Right hindlimb (tissue), 1 donor: ENCODE results near the gene NADSYN1.
"Not testable (repeated sequence)": the region's sequence is repeated elsewhere in the genome, so short reads cannot be mapped to it uniquely, and the experiment has no call there.

ENCODE experiments used
- DNase-seq: peaks from one replicate; pipeline ENCODE4 v3.0.0-alpha.2; 2018

Gene NADSYN1

DNA sequence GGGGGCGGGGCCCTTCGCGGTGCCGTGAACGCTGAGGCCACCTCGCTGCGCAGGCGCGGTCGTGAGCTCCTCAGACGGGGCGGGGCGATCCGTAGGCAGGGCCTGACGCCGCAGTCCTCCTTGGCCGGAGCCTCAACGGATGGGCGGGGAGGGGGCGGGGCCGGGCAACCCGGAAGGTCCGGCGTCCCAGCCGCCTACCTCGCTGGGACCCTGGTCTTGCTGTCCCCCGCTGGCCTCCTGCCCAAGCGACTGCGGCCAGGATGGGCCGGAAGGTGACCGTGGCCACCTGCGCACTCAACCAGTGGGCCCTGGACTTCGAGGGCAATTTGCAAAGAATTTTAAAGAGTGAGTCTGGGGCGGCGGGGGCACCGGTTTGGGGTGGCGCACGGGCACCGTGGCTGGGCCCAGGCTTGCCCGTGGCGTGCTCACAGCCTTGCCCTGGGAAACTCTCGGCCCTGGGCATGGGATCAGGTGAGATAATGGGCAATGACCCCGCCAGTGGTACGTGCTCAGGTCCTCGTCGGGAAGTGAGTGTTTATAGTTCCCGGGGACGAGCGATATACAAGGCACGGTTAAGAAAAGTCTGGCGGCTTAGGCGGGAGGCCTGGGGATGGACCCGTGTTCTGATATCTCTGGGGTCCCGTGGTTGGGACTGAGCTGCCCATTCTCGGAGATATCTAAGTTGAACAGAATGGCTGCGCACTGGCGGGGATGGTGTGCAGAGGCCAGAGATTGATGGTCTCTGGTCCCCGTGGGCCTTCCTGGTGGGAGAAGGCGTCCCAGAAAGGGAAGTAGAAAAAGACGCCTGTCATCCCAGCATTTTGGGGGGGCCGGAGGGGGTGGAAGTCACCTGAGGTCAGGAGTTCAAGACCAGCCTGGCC, at the start of gene NADSYN1:
Gene NADSYN1, plus strand, starts transcription at position 167 of the 881 bp plus-strand sequence. Its CDS starts 94 bp downstream, at position 261.
- peak; percentile 98 for DNase-seq

DNA sequence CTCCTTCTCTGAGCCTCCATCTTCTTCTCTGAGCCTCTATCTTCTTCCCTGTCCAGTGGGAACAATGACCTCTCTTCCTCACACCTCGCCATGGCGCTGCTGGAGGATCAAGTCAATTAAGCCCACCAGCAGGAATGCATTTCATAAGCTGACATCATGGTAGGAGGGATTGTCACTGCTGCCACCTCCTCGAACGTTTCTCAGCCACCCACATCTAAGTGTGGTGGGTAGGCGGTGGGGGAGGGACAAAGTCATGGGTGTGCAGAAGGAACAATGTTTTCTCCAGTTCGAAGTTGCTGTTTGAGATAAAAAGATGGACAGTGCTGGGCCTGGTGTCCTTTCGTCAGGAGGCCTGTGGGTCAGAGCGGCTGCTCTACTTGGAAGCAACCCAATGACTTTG, 48.8 kb upstream of the NADSYN1 start:
- no peak for DNase-seq

DNA sequence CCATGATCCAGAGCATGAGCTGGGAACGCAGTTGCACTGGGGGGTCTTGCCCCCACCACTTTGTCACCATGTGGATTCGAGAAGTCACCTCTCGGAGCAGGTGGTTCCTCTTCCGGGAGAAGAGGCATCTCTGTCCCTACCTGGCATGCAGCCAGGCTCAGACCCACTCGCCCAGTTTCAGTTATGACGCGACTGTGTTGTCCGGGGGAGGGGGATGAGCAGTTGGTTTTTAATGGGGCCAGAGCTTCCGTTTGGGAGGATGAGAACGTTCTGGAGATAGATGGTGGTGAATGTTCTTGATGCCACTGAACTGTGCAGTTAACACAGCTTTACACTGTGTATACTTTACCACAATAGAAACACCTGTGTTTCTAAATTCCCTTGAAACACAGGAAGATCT, 46.3 kb upstream of the NADSYN1 start:
- no peak for DNase-seq

DNA sequence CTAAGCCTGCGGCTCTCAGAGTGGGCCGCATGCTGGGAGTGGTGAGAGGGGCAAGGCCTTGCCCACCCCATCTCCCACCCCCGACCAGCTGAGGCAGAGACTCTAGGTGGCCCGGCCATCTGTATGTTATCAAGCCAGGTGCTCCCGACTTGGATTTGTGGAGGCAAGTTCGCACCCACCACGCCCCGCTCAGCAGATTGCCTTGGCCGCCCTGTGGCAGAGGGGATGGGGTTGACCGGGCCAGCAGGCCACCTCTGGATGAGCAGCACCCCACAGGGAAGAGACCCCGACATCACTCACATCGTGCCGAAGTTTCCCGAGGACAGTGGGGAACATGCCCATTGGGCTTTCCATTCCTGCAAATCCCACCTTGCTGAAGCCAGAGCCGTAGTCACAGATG, 45.6 kb upstream of the NADSYN1 start:
- no peak for DNase-seq

DNA sequence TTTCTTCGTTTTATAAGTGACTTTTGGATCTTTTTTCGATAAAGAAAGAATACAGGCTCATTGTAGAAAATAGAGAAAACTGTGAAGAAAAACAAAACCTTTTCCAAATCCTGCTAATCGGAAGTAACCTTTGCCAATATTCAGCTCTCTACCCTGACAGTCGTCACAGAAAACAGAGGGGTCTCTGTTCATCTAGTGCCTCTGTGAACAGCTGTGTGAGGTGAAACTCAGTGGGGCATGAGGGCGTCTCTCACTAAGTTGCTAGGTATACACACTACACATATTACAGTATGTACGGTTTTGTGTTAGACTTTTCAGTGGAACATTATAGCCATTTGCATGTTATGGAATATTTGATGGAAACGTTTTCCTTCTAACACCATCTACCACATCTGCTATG, 44.2 kb upstream of the NADSYN1 start:
- DNase-seq = no peak

DNA sequence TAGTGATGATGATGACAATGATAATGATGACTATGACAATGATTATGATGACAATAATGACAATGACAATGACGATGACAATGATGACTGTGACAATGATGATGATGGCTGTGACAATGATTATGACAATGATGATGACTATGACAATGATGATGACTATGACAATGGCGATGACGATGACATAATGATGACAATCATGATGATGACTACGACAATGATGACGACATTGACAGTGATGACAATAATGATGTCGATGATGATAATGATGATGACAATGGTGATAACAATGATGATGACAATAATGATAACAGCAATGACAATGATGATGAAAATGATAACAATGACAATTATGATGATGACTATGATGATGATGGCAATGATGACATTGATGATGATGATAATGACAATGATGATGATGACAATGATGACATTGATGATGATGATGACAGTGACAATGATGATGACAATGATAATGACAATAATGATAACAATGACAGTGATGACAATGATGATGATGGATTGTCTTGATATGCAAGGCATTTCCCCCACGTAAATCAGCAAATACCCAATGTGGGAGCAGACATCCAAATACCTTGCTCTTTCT, 42.5 kb upstream of the NADSYN1 start:
- no peak for DNase-seq

DNA sequence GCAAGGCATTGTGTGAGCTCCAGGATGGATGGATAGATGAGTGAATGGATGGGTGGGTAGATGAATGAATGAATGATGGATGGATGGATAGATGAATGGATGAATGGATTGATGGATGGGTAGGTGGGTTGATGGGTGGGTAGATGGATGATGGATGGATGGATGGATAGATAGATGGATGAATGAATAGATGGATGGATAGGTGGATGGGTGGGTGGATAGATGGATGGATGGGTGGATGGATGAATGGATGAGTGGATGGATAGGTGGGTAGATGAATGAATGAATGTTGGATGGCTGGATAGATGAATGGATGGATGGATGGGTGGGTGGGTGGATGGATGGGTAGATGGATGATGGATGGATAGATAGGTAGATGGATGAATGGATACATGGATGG, 38.4 kb upstream of the NADSYN1 start:
- DNase-seq = no peak

DNA sequence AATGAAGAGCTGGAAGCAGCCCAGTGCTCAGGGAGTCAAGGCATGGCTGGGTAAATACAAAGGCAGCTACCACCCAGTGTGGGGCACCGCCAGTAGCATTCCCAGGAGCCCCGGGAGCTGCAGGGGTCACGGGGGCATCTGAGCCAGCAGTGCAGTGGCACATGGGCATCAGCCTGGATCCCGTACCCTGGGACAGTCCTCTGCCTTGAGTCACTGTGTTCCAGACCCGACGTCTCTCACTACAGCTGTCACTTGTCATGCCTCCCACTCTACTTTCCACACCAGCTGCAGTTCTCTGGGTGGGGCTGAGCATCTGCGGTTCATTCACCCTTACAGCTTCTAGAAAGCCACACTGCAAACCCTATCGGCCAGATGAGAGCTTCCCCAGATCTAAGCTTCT, 34.4 kb upstream of the NADSYN1 start:
- peak; percentile 78 for DNase-seq

DNA sequence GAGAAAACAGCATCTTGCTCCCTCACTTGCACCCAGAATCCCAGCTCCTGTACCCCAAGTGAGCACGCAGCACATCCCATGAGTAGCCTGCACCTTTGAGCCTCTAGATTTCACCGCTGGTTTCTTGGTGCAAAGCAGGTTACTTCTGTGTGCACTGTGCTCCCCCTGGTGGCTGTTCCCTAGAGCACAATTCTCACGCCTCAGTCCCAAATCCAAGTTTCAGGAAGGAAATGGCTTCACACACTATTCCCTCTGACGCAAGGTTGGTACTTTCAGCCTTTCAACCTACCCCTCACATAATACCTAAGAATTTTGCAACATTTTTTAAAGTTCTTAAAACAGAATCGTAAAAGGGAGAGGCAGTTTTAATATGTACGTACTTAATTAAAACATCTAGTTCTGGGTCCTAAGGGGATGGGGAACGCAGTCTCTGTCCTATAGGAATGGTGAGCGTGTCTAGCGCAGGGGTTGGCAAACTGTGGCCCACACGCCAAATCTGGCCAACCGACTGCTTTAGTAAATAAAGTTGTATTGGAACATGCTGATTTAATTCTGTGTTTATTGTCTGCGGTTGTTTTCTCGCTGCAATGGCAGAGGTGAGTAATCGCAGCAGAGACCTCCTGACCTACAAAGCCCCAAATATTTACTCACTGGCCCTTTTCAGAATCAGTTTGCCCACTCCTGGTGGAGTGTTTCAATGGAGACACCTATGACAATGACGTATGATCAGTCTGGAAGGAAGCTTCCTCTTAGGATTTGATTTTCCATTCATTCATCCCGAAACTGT, 32.4 kb upstream of the NADSYN1 start:
- no peak for DNase-seq

DNA sequence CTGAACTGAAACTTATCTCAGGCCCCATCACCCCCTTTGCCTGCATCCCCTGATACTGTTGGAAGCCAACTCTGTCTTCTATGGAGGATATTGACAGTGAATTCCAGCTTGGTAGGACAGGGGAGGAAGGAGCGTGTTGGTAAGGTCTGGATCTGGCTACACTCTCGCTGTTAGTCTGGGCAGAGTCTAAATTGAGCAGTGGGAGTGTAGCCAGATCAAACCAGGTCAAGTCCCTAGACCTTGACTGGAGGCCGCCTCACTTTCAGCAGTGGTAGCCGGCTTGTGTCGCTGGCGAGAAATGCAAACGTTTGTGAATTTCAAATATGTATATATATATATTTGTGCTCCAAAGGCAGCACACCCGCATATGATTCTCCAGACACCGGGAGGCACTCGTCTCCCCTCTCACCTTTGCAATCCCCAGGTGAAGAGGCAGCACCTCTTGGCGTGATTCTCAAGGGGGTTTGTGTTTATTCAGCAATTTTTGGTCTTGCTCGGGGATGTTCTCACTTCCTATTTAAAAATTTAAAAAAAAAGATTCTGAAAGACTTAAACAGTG, 31.5 kb upstream of the NADSYN1 start:
- no peak for DNase-seq

DNA sequence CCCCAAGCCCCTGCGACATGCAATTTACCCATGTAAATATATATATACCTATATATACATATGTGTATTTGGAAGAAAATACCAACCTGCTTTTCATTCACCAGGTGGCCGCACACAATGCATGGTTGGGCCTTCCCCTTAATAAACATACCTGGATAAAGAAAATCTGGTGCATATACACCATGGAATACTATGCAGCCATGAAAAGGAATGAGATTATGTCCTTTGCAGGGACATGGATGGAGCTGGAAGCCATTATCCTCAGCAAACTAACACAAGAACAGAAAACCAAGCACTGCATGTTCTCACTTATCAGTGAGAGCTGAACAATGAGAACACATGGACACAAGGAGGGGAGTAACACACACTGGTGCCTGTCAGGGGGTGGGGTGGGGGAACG, 30.7 kb upstream of the NADSYN1 start:
- not testable (repeated sequence) for DNase-seq

DNA sequence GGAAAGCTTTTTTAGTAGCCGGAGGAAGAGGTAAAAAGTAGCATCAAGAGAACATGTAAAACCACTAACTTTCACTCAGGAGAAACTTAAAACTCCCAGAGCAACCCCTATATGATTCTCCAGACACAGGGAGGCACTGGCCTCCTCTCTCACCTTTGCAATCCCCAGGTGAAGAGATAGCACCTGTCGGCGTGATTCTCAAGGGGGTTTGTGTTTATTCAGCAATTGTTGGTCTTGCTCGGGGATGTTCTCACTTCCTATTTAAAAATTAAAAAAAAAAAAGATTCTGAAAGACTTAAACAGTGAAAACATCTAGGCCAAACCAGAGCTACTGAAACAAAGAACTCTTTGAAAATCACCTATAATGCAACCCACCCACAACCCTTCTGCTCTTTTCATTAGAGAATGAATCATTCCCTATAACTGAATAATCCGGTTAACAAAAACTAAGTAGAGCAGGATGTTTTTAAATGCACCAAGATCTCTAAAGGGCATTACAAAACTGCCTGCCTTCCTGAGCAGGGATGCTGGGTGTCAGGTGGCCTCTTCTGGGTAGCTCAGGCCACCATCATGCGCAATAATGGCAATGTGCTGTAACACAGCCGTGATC, 29.7 kb upstream of the NADSYN1 start:
- DNase-seq = no peak

DNA sequence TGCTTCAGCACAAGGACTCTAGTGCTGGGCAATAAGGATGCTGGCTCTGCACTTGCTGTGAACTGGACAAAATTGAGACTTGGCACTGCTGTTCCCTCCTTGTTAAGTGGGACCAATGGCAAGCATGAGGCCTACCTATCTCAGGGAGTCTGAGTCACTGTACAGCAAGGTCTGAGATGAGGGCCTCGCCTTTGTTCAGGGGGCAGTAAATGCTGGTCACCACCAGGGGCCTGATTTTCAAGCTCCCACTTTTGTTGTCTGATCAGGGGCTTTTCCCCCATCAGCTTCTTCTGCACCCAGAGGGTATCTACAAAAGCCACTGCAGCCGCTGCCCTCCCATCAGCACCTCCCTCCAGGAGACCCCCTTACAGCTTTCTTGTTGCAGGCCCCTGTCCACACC, 27.6 kb upstream of the NADSYN1 start:
- DNase-seq = no peak

DNA sequence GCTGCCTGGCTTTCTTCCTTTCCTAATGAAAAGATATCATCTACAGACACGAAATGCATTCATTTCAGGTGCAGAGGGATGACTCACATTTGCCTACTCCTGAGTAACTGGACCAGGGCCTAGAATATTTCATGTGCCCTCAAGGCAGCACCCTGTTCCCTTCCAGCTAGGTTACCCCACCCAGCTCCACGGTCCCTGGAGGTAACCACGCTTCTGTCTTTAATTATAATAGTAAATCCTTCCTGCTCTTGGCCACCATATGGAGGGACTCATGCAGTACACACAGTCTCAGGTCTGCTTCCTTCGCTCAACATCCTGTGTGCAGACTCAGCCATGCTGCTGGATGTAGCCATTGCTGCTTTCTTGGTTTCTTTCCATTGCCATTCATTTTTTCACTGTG, 27.1 kb upstream of the NADSYN1 start:
- no peak for DNase-seq

DNA sequence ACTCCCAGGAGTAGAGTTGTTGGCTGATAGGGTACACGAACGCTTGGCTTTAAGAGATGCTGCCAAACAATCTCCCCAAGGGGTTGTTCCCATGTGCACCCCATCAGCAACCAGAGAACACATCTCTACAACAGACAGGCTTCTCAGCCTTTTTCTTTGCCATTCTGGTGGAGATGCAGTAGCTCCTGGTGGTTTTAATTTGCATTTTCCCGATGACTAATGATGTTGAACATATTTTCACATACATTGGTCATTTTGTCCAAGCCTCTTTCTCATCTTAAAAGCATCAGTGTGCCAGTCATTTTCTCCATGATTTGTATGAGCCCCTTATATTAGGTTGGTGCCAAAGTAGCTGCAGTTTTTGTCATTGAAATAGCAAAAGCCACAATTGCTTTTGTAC, 26.6 kb upstream of the NADSYN1 start:
- DNase-seq = no peak

DNA sequence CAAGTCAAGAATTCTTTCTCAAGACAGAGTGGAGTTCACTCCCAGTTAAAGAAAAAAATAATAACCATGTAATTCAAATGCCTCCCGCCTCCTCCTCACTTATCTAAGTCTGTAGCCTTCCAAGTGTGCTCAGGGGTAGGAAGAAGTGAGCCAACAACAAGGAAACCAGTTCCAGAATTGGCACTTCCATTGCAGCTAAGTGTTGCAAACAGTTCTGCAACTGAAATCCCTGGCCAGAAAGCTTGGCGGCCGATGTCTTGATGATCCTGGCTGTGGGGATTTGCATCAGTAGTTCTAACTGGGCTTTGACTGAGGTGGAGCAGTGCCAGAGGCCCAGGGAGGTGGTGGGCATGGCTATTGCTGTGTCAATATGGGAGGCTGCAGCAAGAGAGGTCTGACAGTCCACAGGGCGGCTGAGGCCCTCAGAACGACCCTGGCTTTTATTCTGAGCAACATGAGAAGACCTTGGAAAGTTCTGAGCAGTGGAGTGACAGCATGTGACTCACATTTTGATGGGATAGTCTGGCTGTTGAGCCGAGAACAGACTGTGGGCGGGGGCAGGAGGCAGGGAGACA, 24.1 kb upstream of the NADSYN1 start:
- no peak for DNase-seq

DNA sequence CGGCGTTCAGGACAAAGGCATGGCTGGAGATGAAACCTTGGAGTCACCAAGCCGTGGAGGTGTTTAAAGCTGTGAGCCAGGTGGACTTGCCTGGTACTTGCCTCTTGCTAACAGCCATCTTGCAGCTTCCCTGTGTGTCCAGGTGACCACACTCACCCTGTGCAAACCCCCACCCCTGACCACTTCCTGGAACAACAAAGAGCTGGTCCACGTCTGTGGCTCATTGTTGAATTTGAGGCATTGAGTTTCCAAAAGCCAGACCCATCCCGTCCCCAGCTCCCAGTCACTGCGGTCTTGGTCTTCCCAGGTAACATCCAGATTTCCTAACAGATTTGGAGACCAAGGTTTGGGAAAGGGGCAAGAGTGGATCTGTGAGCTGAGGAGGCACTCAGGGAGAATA, 23.3 kb upstream of the NADSYN1 start:
- DNase-seq = no peak

DNA sequence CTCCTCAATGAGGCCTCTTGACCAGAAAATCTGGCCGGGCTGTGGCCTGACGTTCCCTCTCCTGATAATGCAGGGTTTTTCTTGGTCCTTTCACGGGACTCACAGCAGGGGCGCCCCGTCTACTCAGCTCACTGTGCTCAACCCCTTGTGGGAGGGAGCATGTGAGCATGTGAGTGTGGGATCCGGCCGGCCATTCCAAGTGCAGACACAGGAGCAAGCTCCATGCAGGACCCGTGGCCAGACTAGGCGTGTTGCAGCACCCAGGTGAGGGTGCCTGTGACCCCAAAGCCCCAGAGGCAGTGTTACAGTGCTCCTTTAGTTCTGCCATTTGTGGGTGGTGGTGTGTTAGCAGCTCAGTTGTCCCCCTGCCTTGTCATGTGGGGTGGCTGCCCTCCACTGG, 22.8 kb upstream of the NADSYN1 start:
- DNase-seq = no peak

DNA sequence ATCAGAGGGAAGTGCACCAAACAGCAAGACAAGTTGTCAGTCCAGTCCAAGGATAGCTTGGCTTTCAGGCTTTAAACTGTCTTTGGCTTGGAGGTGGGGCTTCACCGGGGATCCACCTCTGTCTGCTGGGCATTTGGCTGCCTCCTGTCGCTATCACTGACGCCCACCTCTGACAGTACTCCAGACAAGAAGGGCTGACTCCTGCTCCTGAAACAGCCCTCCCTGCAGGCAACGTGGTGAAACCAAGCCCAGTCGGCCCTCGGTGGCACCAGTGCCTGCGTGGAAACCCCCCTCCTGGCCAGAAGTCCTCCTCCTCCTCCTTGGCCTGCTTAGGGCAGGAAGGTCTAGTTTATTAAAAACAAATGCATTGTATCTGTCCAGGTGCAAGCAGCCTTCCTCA, 21.7 kb upstream of the NADSYN1 start:
- DNase-seq = no peak

DNA sequence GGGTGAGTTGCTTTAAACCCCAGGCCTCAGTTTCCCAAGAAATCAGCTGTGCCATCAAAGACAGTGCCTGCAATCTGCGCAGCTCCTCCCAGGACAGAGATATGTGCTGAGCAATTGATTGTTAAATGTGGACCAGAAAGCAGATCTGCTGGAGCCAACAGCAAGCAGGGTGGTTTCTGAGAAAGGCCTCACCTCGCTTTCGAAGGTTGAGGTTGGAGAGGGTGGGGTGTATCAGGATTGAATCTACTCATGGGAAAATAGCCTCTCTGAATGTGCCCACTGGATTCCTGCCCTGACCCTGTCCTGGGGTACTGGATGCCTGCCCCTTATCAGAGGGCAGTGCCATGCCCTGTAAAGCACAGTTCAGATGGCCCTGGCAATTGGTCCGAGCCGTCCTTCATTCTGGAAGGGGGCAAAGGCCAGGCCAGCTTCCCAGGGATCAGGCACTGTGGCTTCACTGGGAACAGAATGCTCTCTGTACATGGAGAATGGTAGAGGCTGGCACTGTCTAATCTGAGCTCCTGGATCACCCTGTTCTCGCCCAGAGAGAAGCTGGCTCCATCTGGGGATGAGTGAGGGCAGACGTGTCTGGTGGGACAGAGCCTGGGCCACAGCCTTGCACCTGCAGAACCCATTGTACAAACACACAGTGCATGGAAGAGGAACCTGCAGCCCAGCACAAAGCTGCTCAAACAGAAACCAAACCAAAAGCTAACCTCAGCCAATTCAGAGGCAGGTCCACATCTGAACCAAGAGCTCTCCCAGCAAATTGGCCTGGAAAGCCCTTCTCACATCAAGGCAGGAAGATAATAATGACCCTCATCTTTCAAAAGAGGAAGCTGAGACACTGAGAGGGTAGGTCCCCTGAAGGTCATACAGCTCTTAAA, 20.0 kb upstream of the NADSYN1 start:
- no peak for DNase-seq

DNA sequence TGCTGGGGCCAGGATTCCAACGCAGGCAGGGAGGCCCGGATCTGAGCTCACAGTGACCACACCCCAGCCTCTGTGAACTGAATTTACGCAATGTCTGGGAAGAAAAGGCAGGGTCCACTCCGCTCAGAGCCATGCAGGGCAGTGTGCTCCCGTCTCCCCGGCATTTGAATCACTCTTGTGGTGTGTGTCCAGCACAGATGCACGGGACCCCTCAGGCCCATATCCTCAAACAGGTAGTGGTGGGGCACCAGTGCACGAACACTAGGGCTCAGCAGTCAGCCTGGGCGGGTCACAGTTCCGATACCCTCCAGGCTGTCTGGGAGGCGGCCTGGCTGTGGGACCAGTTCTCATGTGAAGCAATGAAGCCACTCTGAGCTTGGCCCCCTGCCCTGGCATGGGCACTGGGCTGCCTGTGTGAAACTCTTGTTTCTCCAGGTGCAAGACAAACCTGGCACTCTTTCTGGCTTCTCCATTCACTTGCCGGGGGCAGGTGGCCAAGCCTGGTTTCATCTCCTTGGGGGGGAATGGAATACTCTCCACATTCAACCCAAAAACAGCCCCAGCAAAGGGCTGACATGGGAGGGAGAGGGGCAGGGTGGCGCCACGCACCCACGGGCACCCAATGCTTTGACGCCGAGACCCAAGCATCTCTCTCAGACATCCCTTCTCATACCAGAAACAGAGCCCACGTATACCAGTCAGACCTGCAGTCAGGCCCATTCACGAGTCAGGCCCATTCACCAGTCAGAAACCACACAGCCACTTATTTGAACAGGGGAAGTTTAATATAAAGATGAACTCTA, 19.2 kb upstream of the NADSYN1 start:
- DNase-seq = no peak
